NCI-H1048 (cell line): ENCODE results near the gene FCHSD2.
"Not testable (repeated sequence)": the region's sequence is repeated elsewhere in the genome, so short reads cannot be mapped to it uniquely, and the experiment has no call there.

ENCODE experiments used
- DNase-seq: peaks from one replicate; lab custom pipeline; 2025; lab: John Stamatoyannopoulos, UW

FCHSD2 gene

GRCh38 chr11:72925656-72926055 is 216.5 kb downstream of the FCHSD2 start:
- no peak for DNase-seq

DNA sequence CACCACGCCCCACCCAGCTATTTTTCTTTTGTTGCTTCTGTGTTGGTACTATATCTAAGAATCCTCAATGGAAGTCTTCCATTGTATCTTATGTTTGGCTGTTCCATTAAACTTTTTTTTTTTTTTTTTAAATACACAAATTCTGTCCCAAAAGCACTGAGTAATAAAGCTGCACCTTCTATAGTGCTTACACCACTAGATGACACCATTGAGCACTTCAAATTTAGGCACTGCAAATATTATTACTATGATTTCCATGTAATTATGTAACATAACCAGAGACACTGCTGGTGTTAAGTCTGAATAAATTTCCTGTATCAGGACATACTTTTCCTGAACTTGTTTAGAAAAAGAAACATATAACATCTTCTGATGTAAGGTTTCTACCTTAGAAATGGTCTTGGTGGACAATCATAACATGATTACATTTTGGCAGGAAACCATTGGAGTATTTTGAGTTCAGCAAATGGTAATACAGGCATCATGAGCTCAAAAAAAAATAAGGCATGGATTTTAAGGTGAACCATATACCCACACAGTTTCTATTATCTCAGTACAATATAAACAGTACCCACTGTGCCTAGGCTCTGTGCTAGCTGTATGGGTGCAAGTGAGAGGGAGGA is 217.4 kb downstream of the FCHSD2 start:
- no peak for DNase-seq

DNA sequence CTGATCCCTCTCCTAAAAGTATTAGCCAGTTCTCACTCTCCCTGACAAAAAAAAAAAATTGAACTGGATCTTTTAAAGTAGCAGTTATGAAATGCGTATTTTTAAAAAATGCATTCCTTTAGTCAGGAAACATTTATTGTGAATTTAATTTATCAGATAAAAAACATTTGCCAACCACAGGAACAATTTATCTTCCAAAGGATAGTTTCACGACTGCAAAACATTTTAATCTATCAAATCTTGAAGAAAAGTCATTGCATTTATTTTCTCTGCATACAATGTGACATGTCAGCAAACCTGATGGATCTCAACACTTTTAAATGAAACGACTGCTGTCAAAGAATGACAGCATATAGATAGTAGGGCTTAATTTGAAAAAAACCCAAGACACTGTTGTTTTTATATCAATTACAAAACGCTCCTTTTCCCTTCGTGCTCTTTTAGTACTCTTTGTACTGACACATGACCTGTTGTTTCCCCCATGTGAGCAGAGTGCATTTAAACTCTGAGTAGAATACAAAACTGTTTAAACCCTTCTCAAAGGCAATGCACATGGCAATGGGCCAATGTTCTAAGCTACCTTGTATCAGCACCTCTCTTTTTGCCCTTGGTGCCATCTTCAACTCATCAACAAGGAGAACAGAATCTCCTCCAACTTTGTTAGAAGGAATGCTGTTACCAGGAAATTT is 220.9 kb downstream of the FCHSD2 start:
- DNase-seq, result no peak

- no peak for DNase-seq
Measured at GRCh38 chr11:72920001-72920400, 222.1 kb downstream of the FCHSD2 start.

GRCh38 chr11:72918851-72919250 is 223.3 kb downstream of the FCHSD2 start:
- no peak for DNase-seq

GRCh38 chr11:72912253-72912652 is 229.9 kb downstream of the FCHSD2 start:
- no peak for DNase-seq

DNA sequence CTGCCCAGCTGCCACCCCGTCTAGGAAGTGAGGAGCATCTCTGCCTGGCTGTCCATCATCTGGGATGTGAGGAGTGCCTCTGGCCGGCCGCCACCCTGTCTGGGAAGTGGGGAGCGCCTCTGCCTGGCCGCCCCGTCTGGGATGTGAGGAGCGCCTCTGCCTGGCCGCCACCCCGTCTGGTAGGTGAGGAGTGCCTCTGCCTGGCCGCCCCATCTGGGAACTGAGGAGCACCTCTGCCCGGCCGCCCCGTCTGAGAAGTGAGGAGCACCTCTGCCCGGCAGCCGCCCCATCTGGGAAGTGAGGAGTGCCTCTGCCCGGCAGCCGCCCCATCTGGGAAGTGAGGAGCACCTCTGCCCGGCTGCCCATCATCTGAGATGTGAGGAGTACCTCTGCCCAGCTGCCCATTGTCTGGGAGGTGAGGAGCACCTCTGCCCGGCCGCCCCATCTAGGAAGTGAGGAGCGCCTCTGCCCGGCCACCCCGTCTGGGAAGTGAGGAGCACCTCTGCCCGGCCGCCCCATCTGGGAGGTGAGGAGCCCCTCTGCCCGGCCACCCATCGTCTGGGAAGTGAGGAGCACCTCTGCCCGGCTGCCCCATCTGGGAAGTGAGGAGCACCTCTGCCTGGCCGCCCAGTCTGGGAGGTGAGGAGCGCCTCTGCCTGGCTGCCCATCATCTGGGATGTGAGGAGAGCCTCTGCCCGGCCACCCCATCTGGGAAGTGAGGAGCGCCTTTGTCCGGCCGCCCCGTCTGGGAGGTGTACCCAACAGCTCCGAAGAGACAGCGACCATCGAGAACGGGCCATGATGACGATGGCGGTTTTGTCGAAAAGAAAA is 232.3 kb downstream of the FCHSD2 start:
- DNase-seq, result not testable (repeated sequence)

DNA sequence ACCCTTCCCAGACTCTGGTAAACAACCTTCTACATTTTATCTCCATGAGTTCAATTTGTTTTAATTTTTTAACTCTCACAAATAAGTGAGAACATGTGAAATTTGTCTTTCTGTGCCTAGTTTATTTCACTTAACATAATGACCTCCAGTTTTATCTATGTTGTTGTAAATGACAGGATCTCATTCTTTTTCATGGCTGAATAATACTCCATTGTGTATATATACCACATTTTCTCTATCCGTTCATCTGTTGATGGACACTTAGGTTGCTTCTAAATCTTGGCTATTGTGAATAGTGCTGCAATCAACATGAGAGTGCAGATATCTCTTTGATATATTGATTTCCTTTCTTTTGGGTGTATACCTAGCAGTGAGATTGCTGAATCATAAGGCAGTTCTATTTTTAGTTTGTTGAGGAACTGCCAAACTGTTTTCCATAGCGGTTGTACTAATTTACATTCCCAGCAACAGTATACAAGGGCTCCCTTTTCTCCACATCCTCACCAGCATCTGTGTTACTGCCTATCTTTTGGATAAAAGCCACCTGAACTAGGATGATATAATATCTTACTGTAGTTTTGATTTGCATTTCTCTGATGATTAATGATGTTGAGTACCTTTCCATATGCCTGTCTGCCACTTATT is 234.0 kb downstream of the FCHSD2 start:
- DNase-seq, result no peak

DNA sequence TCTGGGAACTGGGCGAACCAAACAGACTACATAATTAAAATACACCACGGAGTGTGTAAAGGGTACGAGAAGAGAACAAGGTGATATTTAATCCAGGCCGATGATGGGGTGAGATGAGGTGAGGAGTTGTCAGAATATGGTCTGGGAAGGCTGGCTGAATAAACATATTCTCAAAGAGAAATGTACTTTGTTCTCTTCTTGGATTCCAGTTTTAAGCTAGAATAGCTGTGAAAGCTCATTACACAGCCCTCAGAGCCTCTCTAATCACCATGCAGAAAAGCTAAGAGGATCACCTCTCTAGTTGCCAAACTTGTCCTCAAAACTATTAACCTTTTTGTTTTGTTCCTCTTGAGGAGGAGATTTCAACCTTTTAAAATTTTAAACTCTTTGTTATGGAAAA is 238.1 kb downstream of the FCHSD2 start:
- no peak for DNase-seq

DNA sequence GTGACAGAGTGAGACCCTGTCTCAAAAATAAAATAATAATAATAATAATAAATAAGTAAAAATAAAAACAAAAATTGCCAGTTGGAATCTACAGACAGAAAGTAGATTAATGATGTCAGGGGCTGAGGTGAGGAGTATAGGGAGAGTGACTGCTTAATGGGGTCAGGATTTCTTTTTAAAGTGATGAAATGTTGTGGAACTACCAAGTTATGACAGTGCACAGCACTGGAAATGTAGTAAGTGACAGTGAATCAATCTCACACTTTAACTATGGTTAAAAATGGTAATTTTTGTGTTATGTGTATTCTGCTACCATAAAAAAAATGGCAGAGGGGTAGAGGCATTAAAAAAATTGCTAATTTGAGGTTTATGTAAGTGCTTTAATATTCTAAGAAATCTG is 240.7 kb downstream of the FCHSD2 start:
- DNase-seq, result no peak

DNA sequence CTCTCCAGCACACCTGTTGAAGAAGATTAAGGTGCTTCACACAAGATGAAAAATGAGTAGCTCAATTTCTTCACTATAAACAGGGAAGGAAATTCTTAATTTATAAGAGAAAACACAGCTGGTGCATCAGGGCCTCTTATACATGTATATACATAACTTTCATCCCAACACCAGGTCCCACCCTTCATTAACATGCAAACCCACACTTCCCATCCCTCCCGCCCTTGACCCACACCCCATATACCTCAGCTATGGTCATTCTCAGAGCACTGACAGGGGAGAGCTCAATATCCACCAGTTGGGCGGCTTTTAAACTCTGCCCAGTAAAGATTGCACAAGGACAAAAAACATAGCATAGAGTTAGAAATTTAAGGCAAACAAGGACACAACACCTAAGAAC is 242.1 kb downstream of the FCHSD2 start:
- no peak for DNase-seq

DNA sequence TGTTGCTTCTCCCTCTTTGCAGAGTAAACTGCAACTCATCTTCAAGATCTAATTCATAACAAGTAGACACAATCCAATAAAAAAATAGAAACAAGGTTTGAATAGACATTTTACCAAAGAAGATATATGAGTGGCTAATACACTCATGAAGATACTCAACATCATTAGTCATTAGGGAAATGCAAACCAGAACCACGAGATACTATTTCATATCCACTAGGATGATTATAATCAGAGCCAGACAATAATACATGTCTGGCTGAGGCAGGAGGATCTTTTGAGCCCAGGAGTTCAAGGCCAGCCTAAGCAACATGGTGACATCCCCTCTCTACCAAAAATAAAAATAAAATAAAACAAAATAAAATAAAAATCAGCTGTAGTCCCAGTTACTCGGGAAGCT is 242.9 kb downstream of the FCHSD2 start:
- no peak for DNase-seq

GRCh38 chr11:72897506-72897905 is 244.6 kb downstream of the FCHSD2 start:
- DNase-seq, result no peak

DNA sequence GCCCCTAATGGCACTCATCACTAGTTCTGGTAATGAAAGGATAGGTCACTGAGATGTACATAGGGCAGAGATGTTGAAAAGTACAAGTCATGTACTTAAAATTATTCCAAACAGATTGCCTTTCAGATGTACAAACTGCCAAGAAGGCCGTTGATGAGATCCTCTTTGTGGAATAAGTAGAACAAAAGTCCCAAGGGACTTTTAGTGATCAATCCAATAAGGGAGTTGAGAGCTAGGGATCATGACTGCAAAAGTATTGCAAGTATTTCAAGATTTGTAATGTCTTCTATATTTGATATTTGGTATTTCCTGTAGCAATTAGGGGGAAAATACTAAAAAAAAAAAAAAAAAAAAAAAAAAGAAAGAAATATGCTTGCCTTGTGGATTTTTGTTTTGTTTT is 245.7 kb downstream of the FCHSD2 start:
- DNase-seq, result no peak

- no peak for DNase-seq
Measured at GRCh38 chr11:72890881-72891280, 251.2 kb downstream of the FCHSD2 start.

DNA sequence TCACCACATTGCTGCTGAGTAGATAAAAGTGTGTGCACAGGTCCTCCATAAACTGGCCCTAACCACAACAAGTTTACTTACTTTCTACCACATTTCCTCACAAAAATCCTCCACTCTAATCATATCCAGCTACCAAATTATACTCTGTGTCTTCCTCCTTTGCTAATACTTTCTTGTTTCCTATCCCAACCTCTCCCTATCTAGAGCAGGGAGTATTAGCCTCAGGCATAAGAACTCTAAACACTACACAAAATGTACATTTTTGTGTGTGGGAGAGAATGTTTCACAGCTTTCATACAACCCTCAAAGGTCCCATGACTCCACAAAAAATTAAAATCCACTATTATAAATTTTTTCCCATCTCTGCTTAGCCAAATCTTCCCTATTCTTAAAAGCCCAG is 255.5 kb downstream of the FCHSD2 start:
- no peak for DNase-seq

GRCh38 chr11:72885749-72886609 is 256.1 kb downstream of the FCHSD2 start:
- no peak for DNase-seq

DNA sequence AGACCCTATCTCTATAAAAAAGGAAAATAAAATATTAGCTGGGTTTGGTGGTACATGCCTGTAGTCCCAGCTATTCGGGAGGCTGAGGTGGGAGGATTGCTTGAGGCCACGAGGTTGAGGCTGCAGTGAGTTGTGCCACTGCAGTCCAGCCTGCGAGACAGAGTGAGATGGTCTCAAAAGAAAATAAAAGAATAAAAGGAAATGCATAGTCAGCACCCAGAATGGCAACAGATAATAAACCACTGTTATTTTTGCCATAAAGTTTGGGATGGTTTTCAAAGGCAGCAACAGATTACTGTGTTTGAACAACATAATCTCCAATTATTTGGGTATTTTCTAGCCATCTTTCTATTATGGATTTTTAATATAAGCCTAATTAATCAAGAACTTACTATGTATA is 266.0 kb downstream of the FCHSD2 start:
- no peak for DNase-seq

DNA sequence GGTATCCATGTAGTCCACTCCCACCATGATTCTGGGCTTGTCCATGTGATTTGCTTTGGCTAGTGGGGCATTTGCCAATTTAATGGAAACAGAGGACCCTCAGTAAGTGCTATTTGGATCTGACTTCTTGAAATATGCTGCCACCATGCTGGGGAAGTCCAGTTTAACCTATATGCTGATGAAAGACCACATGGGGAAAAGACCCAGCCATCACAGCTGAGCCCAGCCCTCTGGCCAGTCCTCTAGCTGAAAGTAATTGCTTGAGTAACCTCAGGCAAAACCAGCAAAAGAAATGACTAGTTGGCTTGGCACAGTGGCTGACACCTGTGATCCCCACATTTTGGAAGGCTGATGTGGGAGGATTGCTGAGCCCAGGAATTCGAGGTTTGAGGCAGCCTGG is 266.4 kb downstream of the FCHSD2 start:
- no peak for DNase-seq

- DNase-seq, result no peak
Measured at GRCh38 chr11:72872012-72872411, 270.1 kb downstream of the FCHSD2 start.

DNA sequence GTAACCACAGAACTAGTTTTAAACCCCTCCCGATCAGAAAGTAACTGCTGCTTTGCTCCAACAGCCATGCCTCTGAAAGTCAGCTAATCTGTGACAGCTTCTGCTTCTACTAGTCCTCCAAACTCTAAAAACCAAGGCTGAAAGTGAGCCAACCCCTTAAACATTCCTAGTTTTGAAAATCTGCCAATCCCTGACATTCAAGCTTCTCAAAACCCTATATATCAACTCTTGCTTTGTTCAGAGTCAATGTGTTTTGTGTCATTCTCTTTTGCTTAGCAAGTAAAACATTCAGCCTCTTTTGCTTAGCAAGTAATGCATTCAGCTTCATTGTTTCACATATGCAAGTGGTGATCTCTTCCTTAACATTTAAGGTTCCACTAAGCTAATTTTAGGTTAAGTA is 271.0 kb downstream of the FCHSD2 start:
- DNase-seq, result no peak

- no peak for DNase-seq
Measured at GRCh38 chr11:72869831-72870230, 272.3 kb downstream of the FCHSD2 start.
